Ishikawa (cell line): ENCODE measurements around the gene NMT2.
A peak's percentile ranks its signal among the peaks of the same experiment; 100 is the strongest.

Source experiments
- CEBPB ChIP-seq: IDR thresholded peaks from 2 replicates; pipeline ENCODE4 v1.6.1; 2012
- CREB1 ChIP-seq: IDR thresholded peaks from 2 replicates; pipeline ENCODE4 v1.6.1; 2012; ENCODE audit warnings: low read depth
- EGR1 ChIP-seq: IDR thresholded peaks from 2 replicates; pipeline ENCODE4 v1.6.1; 2012
- EP300 ChIP-seq: IDR thresholded peaks from 2 replicates; pipeline ENCODE4 v1.6.1; 2012; ENCODE audit warnings: borderline replicate concordance
- FOXM1 ChIP-seq: IDR thresholded peaks from 2 replicates; pipeline ENCODE4 v1.6.1; 2012; ENCODE audit warnings: low read depth, borderline replicate concordance
- MAX ChIP-seq: IDR thresholded peaks from 2 replicates; pipeline ENCODE4 v1.6.1; 2012
- NFIC ChIP-seq: IDR thresholded peaks from 2 replicates; pipeline ENCODE4 v1.6.1; 2012
- RAD21 ChIP-seq: IDR thresholded peaks from 2 replicates; pipeline ENCODE4 v1.6.1; 2012; ENCODE audit warnings: low read depth
- TAF1 ChIP-seq: IDR thresholded peaks from 2 replicates; pipeline ENCODE4 v1.6.1; 2012; ENCODE audit warnings: low read depth, mild to moderate bottlenecking
- TCF12 ChIP-seq: IDR thresholded peaks from 2 replicates; pipeline ENCODE4 v1.6.1; 2012; ENCODE audit warnings: low read depth
- TEAD4 ChIP-seq: IDR thresholded peaks from 2 replicates; pipeline ENCODE4 v1.6.1; 2012
- USF1 ChIP-seq: IDR thresholded peaks from 2 replicates; pipeline ENCODE4 v1.6.1; 2012
- YY1 ChIP-seq: IDR thresholded peaks from 2 replicates; pipeline ENCODE4 v1.6.1; 2012; ENCODE audit warnings: low read depth
- ZBTB7A ChIP-seq: IDR thresholded peaks from 2 replicates; pipeline ENCODE4 v1.6.1; 2012; ENCODE audit warnings: low read depth
- TF ChIP-seq, protein P1 (sequence below): IDR thresholded peaks from 2 replicates; pipeline ENCODE4 v1.6.1; 2012; ENCODE audit warnings: low read depth, mild to moderate bottlenecking

Gene NMT2

DNA sequence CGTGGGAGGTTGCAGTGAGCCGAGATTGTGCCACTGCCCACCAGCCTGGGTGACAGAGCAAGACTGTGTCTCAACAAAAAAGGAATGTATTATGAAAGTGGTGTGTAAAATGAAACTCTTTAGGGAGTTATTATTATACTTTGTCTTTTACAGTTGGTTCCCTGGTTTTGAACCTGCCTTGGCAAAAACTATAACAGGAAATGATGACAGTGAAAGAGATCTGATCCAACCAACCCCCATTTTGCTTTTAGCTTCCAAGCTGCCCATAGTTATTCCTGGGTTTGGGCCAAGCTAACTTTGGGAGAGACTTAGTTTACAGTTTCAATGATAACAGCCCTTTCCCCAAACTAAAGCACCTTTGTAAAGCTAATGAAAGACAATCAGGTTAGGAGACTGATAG, 34.1 kb upstream of the NMT2 start:
- TF ChIP-seq TEAD4: no peak
- no peak for TF ChIP-seq USF1
- no peak for TF ChIP-seq ZBTB7A

- TF ChIP-seq USF1: peak; percentile 57; the same call in 1 of the 2 replicates
Observed at GRCh38 chr10:15202301-15202621, 33.8 kb upstream of the NMT2 start.

DNA sequence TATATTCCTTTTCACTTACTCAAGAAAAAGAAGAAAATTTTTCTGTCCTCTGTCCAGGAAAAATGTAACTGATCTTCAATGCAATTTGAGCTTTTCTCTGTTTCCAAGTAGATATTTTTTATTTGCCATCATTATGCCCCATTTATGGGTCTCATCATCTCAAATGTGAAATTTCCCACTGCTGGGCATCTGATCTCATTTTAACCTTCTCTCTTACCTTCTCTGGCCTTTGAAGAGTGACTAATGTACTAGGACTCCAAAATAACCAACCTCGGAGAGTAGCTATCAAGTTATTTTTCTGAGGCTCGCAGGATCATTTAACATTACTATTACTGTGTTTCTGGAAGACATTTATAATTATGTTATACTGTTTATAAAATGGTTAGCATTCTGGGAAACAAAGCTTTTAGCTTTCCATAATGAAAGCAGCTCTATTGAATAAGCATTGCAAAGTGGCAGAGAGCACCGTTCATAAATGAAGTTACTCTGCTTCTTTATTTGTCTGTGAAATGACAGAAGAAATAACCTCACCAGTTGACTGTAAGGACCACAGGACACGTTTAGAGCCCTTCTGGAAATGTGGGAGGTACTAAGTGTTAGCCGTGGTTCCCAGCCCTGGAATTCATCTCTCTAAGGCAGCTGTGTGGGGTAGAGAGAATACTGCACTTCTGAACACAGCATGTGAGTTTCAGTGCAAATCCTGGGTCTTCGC, 33.3 kb upstream of the NMT2 start:
- TF ChIP-seq TEAD4 (no peak), USF1 (no peak), EGR1 (no peak), RAD21 (no peak), YY1 (no peak), EP300 (no peak), NFIC (no peak), ZBTB7A (no peak), CEBPB (no peak), TCF12 (no peak), CREB1 (no peak), FOXM1 (no peak)
- TF ChIP-seq, protein P1, sequence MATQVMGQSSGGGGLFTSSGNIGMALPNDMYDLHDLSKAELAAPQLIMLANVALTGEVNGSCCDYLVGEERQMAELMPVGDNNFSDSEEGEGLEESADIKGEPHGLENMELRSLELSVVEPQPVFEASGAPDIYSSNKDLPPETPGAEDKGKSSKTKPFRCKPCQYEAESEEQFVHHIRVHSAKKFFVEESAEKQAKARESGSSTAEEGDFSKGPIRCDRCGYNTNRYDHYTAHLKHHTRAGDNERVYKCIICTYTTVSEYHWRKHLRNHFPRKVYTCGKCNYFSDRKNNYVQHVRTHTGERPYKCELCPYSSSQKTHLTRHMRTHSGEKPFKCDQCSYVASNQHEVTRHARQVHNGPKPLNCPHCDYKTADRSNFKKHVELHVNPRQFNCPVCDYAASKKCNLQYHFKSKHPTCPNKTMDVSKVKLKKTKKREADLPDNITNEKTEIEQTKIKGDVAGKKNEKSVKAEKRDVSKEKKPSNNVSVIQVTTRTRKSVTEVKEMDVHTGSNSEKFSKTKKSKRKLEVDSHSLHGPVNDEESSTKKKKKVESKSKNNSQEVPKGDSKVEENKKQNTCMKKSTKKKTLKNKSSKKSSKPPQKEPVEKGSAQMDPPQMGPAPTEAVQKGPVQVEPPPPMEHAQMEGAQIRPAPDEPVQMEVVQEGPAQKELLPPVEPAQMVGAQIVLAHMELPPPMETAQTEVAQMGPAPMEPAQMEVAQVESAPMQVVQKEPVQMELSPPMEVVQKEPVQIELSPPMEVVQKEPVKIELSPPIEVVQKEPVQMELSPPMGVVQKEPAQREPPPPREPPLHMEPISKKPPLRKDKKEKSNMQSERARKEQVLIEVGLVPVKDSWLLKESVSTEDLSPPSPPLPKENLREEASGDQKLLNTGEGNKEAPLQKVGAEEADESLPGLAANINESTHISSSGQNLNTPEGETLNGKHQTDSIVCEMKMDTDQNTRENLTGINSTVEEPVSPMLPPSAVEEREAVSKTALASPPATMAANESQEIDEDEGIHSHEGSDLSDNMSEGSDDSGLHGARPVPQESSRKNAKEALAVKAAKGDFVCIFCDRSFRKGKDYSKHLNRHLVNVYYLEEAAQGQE: no peak

DNA sequence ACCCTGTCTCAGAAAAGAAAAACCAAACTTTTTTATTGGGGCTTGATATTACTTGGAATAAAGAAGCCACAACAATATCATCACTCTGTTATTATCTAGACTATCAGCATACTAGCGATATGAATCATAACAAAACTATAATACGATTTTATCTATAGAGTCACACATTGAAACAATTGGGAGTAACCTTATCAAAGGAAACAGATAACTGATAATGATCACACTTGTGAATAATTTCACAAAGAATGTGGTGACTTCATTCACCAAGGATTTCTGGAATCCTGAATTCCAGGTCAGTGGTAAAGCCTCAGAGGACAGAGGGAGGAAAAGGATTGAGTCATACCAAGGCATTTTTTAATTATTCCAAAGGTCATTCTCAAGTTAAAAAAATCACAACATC, 32.1 kb upstream of the NMT2 start:
- TF ChIP-seq USF1 (no peak), CREB1 (no peak), FOXM1 (peak; percentile 50), ZBTB7A (no peak), NFIC (peak; percentile 35; the same call in 1 of the 2 replicates), EP300 (peak; percentile 79; the same call in 1 of the 2 replicates), TEAD4 (peak; percentile 99)
- TF ChIP-seq, protein P1: no peak

DNA sequence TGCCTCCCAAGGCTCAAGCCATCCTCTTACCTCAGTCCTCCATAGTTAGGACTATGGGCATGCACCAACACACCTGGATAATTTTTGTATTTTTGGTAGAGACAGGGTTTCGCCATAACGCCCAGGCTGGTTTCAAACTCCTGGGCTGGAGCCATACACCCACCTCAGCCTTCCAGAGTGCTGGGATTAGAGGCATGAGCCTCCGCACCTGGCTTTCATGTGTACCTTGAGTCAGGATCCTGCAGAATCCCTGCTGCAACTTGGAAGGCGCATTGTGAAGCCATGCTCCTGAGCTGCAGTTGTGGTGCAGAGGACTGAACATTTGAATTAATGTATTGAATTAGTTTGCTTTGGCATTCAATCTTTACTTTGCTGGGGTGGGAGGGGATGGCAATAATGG, 29.4 kb upstream of the NMT2 start:
- TF ChIP-seq RAD21: no peak
- no peak for TF ChIP-seq EGR1
- no peak for TF ChIP-seq TCF12
- no peak for TF ChIP-seq TAF1
- no peak for TF ChIP-seq FOXM1
- TF ChIP-seq EP300: no peak
- TF ChIP-seq, protein P1: no peak
- TF ChIP-seq MAX: no peak
- no peak for TF ChIP-seq TEAD4
- no peak for TF ChIP-seq CEBPB
- TF ChIP-seq CREB1: no peak
